Measurements from ENCODE around the gene MT1HL1.

Gene MT1HL1

DNA sequence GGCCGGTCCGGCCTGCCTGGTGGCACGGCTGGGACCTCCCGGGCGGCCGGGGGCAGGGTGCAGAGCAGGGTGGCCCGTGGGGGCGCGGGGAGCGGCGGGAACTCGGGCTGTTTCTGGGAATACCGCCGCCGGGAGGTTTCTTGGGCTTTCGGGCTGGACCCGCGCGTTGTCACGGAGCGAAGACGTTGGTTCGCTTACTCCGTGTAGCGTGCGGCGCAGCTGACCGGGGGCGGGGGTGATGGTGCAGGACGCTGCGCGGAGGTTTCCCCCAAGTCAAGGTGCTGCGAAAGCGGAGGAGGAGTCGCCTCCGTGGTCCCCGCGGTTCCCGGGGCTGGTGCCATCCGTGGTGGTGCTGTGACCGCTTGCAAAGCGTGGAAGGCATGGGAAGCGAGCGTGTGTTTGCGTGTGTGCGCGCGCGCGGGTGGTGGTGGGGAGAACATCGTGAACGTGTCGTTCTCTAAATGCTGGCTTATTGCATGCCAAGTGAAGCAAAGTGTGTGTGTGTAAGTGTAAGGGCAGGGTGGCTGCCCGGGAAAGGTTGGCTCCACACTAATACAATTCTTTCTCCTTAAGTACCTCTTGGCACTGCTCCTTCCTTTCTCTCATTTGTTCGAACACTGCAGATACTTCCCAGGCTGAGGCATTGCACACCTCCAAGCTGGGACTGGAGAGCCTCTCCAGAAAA lies 38.8 kb upstream of the MT1HL1 start:
- H3K27ac ChIP-seq, result no peak overlapping the region
- TF ChIP-seq ZFX (IDR thresholded peaks at IDR 0.05; ENCODE audit: borderline replicate concordance), result no peak
- TF ChIP-seq, protein P1, sequence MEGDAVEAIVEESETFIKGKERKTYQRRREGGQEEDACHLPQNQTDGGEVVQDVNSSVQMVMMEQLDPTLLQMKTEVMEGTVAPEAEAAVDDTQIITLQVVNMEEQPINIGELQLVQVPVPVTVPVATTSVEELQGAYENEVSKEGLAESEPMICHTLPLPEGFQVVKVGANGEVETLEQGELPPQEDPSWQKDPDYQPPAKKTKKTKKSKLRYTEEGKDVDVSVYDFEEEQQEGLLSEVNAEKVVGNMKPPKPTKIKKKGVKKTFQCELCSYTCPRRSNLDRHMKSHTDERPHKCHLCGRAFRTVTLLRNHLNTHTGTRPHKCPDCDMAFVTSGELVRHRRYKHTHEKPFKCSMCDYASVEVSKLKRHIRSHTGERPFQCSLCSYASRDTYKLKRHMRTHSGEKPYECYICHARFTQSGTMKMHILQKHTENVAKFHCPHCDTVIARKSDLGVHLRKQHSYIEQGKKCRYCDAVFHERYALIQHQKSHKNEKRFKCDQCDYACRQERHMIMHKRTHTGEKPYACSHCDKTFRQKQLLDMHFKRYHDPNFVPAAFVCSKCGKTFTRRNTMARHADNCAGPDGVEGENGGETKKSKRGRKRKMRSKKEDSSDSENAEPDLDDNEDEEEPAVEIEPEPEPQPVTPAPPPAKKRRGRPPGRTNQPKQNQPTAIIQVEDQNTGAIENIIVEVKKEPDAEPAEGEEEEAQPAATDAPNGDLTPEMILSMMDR (IDR thresholded peaks at IDR 0.05), result no peak

- TF ChIP-seq ZFX (IDR thresholded peaks at IDR 0.05; ENCODE audit: borderline replicate concordance), result no peak
- TF ChIP-seq, protein P1 (IDR thresholded peaks at IDR 0.05), result no peak
- no peak overlapping the region for H3K27ac ChIP-seq
Observed at GRCh38 chr1:237042526-237042891, 38.3 kb upstream of the MT1HL1 start.

- H3K27ac ChIP-seq, result no peak within 1 kb of the TSS
- TF ChIP-seq ZFX (IDR thresholded peaks at IDR 0.05; ENCODE audit: borderline replicate concordance), result no peak
- TF ChIP-seq, protein P1 (IDR thresholded peaks at IDR 0.05), result peak; percentile 89
Observed at GRCh38 chr1:237041795-237042525, 37.7 kb upstream of the MT1HL1 start, which contains the start of gene RYR2. Gene RYR2 (plus strand): TSS chr1:237042184. CDS start chr1:237042522, 338 bp downstream.

GRCh38 chr1:237041461-237041794 lies 37.2 kb upstream of the MT1HL1 start:
- TF ChIP-seq ZFX (IDR thresholded peaks at IDR 0.05; ENCODE audit: borderline replicate concordance), result no peak
- TF ChIP-seq, protein P1 (IDR thresholded peaks at IDR 0.05), result no peak
- no peak overlapping the region for H3K27ac ChIP-seq

GRCh38 chr1:237040823-237041222 lies 36.6 kb upstream of the MT1HL1 start:
- no peak for TF ChIP-seq ZFX (IDR thresholded peaks at IDR 0.05; ENCODE audit: borderline replicate concordance)
- TF ChIP-seq, protein P1 (IDR thresholded peaks at IDR 0.05), result no peak
- no peak overlapping the region for H3K27ac ChIP-seq

DNA sequence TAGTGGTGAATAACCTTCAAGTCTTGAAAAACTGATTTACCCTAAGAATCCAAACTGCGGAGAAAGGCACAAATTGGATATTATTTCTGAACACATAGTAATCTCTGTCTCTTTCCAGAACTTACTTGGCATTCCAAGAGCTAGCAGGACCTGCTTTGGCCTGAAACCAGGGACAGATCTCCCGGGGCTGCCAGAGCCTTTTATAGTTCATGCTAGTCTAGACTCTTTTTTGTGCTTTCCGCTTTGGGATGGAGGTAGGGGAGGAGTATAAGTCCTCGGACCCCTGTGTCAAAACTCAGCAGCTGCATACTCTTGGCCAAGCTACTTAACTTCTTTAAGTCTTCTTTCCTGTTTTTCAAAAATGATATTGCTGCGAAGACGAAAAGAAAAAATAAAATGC lies 34.0 kb upstream of the MT1HL1 start:
- no peak overlapping the region for H3K27ac ChIP-seq
- no peak for TF ChIP-seq ZFX (IDR thresholded peaks at IDR 0.05; ENCODE audit: borderline replicate concordance)
- TF ChIP-seq, protein P1 (IDR thresholded peaks at IDR 0.05), result no peak

GRCh38 chr1:237035759-237036158 lies 31.5 kb upstream of the MT1HL1 start:
- H3K27ac ChIP-seq, result no peak overlapping the region
- TF ChIP-seq, protein P1 (IDR thresholded peaks at IDR 0.05), result no peak
- TF ChIP-seq ZFX (IDR thresholded peaks at IDR 0.05; ENCODE audit: borderline replicate concordance), result no peak

Data from 22Rv1 (cell line).